Astrocyte of the cerebellum (primary cell): ENCODE results near the gene XPO4.
A peak's percentile ranks its signal among the peaks of the same experiment; 100 is the strongest.

ENCODE experiments used
- DNase-seq: peaks from one replicate; pipeline ENCODE4 v3.0.0-alpha.2; 2011; ENCODE audit warnings: low read depth
- H3K4me3 ChIP-seq: 2 replicates; pipeline ENCODE4 v1.5.1; 2011; ENCODE audit warnings: mild to moderate bottlenecking, low read depth, low read length, moderate library complexity
- in situ Hi-C: cut with HindIII; loops from 2 replicates; pipeline ENCODE4 v1.10.0; 2017; ENCODE audit warnings: low sequenced_read_pairs
- TF ChIP-seq, protein P1 (sequence below): IDR thresholded peaks from 2 replicates; pipeline ENCODE4 v1.5.1; 2012; ENCODE audit warnings: low read length, low read depth, moderate library complexity, mild to moderate bottlenecking; ENCODE audit errors: missing control alignments

The XPO4 gene

DNA sequence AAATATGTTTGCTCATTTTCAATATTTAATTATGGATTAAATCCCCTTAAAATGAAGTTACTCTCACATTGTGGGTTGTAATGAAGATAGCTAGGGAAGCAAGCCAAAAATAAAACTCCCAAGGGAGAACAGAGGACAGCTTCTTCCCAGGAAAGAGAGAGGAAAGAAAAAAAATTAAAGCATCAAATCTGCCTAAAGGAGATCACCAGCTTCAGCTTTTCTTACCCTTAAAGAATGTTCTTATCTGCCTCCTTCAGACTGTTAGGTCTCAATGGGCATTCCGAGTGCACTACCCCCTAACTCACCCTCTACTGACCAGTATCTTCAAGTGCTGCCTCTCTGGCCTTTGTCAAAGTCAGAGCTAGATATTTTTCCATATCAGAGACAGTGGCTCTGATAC is 55.2 kb downstream of the XPO4 start:
- TF ChIP-seq, protein P1, sequence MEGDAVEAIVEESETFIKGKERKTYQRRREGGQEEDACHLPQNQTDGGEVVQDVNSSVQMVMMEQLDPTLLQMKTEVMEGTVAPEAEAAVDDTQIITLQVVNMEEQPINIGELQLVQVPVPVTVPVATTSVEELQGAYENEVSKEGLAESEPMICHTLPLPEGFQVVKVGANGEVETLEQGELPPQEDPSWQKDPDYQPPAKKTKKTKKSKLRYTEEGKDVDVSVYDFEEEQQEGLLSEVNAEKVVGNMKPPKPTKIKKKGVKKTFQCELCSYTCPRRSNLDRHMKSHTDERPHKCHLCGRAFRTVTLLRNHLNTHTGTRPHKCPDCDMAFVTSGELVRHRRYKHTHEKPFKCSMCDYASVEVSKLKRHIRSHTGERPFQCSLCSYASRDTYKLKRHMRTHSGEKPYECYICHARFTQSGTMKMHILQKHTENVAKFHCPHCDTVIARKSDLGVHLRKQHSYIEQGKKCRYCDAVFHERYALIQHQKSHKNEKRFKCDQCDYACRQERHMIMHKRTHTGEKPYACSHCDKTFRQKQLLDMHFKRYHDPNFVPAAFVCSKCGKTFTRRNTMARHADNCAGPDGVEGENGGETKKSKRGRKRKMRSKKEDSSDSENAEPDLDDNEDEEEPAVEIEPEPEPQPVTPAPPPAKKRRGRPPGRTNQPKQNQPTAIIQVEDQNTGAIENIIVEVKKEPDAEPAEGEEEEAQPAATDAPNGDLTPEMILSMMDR: no peak
- in situ Hi-C loops: loop anchor here (25.0 kb wide), 1 partner anchor 660 kb away; the partner anchor contains the start of gene GJB2

DNA sequence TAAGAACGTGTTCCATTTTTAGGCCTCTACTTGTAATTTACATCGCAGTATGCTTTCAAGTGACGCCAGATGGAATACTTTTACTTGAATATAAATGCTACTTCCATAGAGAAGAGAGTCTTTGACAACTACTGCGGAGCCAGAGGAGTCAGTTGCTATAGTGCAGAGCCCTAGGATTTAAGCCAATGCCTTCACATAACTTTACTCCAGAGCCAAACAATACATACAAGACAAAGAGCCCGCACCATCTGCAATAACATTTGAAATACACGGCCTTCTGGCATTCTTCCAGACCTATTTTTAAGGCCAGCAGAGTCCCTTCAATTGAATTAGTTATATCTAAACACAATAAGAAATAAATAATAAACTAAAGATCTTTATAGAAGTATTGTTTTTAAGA is 59.4 kb downstream of the XPO4 start:
- DNase-seq: peak; percentile 70
- no peak overlapping the region for H3K4me3 ChIP-seq
- in situ Hi-C loops: loop anchor here (25.0 kb wide), 1 partner anchor 656 kb away; the partner anchor contains the start of gene GJB2
- TF ChIP-seq, protein P1: no peak

More for the DNA sequence above, 55.2 kb downstream of the XPO4 start:
- no peak overlapping the region for H3K4me3 ChIP-seq
- no peak for DNase-seq

DNA sequence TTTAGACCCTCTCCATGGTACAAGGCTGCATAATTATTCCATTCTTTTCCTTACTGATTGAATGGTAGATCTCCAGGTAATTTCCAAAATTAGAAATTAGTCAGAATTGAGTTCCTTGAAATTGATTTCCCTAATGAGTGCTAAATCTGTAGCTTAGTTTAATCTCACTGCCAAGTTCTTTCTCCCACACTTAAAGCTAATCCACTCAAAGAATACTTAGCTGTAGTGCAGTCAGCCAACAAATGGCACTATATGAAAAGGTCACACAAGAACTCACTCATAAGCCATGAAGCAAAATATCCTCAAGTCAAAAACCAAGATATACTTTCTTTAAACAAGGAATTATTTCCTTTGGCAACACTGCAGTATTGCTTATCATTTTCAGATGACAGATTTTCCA is 62.0 kb downstream of the XPO4 start:
- TF ChIP-seq, protein P1: no peak
- no peak for DNase-seq
- in situ Hi-C loops: loop anchor here (25.0 kb wide), 1 partner anchor 653 kb away; the partner anchor contains the start of gene GJB2
- no peak overlapping the region for H3K4me3 ChIP-seq

DNA sequence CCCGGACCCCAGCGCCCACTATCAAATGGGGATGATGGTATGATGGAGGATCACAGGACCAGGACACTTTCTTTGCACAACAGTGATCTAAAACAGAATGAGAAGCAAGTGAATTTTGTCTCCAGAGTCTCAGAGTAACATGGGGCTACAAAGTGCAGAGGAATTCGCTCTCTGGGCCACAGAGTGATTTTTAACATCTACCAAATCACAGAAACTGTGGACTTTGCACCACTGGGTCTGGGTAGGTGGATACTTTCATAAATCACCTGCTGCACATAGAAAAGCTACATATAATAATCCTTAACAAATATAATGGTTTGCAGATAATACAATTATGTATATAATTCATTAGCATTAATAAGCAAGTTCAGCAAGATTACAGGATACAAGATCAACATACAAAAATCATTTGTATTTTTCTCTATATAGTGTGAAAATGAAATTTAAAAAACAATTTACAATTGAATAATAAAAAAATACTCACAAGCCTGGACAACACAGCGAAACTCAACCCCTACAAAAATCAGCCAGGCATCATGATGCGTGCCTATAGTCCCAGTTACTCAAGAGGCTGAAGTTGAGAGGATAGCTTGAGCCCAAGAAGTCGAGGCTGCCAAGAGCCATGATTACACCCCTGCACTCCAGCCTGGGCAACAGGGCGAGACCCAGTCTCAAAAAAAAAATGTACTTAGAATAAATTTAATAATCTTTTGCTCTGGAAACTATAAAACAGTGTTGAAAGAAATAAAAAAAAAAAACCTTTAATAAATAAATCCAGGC is 68.5 kb downstream of the XPO4 start:
- in situ Hi-C loops: loop anchor here (25.0 kb wide), 1 partner anchor 647 kb away; the partner anchor contains the start of gene GJB2
- no peak for DNase-seq
- no peak overlapping the region for H3K4me3 ChIP-seq
- TF ChIP-seq, protein P1: no peak

DNA sequence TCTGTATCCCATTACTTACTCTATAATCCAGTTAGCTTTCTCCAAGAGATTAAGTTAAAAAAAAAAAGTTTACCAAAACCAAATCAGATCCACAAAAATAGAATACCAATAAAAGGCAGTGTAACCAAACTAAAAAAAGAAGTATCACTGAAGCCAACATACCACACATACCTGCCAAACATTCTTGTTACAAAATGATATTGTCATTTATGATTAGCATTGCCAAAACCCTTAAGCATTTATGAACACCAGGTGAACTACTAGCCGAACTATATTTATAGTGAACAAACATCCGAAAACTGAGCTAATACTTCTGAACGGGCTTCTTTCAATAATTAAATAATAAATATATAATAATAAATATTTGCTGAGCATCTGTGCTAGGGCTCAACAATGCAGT is 69.7 kb downstream of the XPO4 start:
- TF ChIP-seq, protein P1: no peak
- DNase-seq: no peak
- no peak overlapping the region for H3K4me3 ChIP-seq
- in situ Hi-C loops: loop anchor here (25.0 kb wide), 1 partner anchor 646 kb away; the partner anchor contains the start of gene GJB2

DNA sequence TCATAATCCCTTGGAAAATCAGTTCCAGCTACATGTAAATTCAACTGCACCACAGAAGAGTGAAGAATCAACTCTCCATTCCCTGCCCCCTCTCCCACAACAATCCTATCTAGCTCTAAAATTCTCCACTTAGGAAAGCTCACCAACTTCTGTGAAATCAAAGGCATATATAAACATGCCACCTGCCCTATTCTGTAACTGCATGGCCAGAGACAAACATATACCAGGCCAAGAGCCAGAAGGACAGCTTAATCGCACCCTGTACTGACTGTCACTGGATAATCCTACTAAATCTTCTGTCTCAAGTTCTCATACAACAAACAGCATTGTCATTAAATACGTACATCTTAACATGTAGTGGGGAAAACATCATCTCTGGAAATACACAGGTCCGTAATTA is 70.6 kb downstream of the XPO4 start:
- TF ChIP-seq, protein P1: no peak
- DNase-seq: no peak
- in situ Hi-C loops: loop anchor here (25.0 kb wide), 1 partner anchor 645 kb away; the partner anchor contains the start of gene GJB2
- H3K4me3 ChIP-seq: no peak overlapping the region
